ENCODE data around the gene AFF1. TPM values are rescaled to one million over a fixed set of nuclear protein-coding genes. Genes with fewer than 3 reads are reported as not detected.
"Not testable (repeated sequence)": the region's sequence is repeated elsewhere in the genome, so short reads cannot be mapped to it uniquely, and the experiment has no call there.

AFF1 gene
- total RNA-seq, 3 donors from 2014 or later, result 67.2 to 80.5 (median 70.5) TPM

DNA sequence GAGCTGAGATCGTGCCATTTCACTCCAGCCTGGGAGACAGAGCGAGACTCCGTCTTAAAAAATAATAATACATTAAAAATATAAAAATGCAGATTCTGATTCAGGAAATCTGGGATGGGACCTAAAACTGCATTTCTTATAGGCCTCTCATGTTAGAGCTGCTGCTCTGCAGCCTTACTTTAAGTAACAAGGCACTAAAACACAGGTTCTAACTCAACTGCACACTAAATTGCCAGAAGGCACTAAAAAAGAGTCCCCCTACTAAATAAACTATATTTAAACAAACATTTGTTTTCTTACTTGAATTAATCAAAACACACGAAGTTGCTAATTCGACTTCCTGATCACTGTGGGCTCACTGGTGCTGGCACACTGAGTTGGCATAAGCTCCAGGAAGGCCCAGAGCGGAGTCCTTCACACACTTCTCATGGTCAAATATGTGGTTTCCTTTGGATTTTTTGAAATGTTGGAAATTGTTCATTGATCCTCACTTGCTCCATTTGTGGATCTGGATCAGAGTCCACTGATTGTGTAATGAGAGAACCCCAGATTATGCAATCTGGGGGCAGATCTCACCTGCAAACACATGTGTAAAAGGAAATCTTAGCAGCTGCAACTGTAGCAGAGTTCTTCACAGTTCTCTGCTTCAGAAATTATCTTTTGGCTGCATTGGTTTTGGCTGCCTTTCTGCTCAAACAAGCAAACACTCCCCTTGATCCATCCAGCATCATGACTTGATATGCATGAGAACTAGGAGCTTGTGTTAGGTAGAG lies 59.3 kb downstream of the AFF1 start:
- intact Hi-C loops (cut with DNase I; ENCODE audit: low total_unique reads), result no loop called here
- peak overlapping the region; percentile 22 to 67 for H3K27ac ChIP-seq

DNA sequence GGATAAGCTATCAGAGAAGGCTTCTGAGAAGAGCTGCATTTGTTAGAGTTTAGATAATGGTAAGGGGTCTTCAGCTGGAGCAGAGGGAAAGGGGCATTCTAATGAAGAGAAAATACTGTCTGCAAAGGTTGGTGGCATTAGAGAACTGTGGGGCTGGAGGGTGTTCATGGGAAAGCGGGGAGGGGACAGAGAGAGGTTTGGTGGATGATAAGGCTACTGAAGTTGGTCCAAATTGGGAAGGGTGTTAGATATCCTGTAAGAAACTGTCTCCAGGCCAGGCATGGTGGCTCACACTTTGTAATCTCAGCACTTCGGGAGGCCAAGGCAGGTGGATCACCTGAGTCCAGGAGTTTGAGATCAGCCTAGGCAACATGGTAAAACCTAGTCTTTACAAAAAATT lies 59.9 kb downstream of the AFF1 start:
- no peaks in the 10 kb centered on the region for H3K36me3 ChIP-seq
- no peak overlapping the region for H3K27ac ChIP-seq
- TF ChIP-seq POLR2A (IDR thresholded peaks at IDR 0.05), result no peak
- TF ChIP-seq, protein P1, sequence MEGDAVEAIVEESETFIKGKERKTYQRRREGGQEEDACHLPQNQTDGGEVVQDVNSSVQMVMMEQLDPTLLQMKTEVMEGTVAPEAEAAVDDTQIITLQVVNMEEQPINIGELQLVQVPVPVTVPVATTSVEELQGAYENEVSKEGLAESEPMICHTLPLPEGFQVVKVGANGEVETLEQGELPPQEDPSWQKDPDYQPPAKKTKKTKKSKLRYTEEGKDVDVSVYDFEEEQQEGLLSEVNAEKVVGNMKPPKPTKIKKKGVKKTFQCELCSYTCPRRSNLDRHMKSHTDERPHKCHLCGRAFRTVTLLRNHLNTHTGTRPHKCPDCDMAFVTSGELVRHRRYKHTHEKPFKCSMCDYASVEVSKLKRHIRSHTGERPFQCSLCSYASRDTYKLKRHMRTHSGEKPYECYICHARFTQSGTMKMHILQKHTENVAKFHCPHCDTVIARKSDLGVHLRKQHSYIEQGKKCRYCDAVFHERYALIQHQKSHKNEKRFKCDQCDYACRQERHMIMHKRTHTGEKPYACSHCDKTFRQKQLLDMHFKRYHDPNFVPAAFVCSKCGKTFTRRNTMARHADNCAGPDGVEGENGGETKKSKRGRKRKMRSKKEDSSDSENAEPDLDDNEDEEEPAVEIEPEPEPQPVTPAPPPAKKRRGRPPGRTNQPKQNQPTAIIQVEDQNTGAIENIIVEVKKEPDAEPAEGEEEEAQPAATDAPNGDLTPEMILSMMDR (IDR thresholded peaks at IDR 0.05), result no peak
- no peak for TF ChIP-seq POLR2AphosphoS5 (IDR thresholded peaks at IDR 0.05)
- DNase-seq (ENCODE audit: low spot score in 2 of 2), result no peak
- no peaks in the 10 kb centered on the region for H3K4me1 ChIP-seq
- no peaks in the 10 kb centered on the region for H3K9me3 ChIP-seq
- H3K27me3 ChIP-seq, result no peaks in the 10 kb centered on the region
- intact Hi-C loops (cut with DNase I; ENCODE audit: low total_unique reads), result no loop called here
- H3K4me3 ChIP-seq, result no peak overlapping the region

More for the DNA sequence above, 59.3 kb downstream of the AFF1 start:
- Histone ChIP-seq H3K4me3 (no peak overlapping the region), H3K36me3 (no peaks in the 10 kb centered on the region), H3K27me3 (no peaks in the 10 kb centered on the region), H3K9me3 (no peaks in the 10 kb centered on the region), H3K4me1 (no peaks in the 10 kb centered on the region)
- no peak for DNase-seq (ENCODE audit: low spot score in 2 of 2)
- TF ChIP-seq, protein P1 (IDR thresholded peaks at IDR 0.05), result no peak
- TF ChIP-seq POLR2A (IDR thresholded peaks at IDR 0.05) (no peak), POLR2AphosphoS5 (IDR thresholded peaks at IDR 0.05) (no peak)

DNA sequence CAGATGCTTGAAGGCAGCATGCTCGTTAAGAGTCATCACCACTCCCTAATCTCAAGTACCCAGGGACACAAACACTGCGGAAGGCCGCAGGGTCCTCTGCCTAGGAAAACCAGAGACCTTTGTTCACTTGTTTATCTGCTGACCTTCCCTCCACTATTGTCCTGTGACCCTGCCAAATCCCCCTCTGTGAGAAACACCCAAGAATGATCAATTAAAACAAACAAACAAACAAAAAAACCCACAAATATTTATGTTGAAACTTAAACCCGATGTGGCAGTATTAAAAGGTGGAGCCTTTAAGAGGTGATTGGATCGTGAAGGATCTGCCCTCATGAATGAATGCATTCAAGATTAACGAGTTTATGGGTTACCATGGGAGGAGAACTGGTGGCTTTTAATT lies 61.7 kb downstream of the AFF1 start:
- H3K4me3 ChIP-seq; H3K9me3 ChIP-seq; H3K36me3 ChIP-seq; H3K4me1 ChIP-seq; intact Hi-C loops (cut with DNase I; ENCODE audit: low total_unique reads); H3K27ac ChIP-seq; H3K27me3 ChIP-seq; DNase-seq (ENCODE audit: low spot score in 2 of 2): not testable (repeated sequence)

DNA sequence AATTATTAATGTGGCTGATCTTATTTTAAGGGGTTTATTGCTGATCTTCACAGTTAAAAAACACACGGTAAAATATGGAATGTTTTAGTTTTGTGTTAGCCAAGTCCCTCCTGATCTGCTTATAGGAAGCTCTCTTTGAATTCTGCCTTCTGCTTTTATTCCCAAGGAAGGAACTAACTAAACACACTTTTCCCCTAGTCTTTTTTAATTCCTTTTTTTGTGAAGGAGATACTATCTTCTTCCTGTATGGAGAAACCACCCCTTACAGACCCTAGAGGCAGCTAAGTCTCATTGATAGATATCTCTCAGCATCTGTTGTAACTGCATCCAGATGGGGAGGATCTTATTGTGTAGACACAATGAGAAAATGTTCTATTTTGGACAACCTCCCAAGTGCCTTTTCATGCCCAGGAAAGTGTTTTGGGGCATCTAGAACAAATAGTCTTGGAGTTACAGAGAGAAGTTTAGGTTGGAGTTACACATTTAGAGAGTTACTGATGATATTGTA lies 64.4 kb downstream of the AFF1 start:
- Histone ChIP-seq H3K27me3 (no peaks in the 10 kb centered on the region), H3K4me1 (no peaks in the 10 kb centered on the region), H3K36me3 (no peaks in the 10 kb centered on the region), H3K9me3 (no peaks in the 10 kb centered on the region), H3K4me3 (no peak overlapping the region), H3K27ac (peak overlapping the region; percentile 26 to 33)
- intact Hi-C loops (cut with DNase I; ENCODE audit: low total_unique reads), result no loop called here
- no peak for DNase-seq (ENCODE audit: low spot score in 2 of 2)
- TF ChIP-seq POLR2AphosphoS5 (IDR thresholded peaks at IDR 0.05) (no peak), POLR2A (IDR thresholded peaks at IDR 0.05) (no peak)
- TF ChIP-seq, protein P1 (IDR thresholded peaks at IDR 0.05), result no peak

DNA sequence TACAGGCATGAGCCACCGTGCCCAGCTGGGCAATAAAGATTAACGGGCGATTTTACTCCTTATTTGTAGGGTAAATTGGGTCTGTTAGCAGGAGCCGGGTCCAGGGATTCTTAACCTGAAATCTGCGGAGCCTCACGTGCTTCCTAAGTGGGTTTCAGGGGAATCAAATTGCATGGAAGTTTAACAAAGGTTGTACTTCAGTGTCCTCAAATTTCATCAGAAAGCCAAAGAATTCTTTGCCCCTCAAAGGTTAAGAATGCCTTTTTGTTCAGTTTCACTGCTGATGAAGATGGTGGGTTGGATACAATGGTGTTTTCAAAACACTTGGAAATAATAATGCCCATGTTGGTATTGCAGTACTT lies 67.9 kb downstream of the AFF1 start:
- no peak overlapping the region for H3K27ac ChIP-seq
- no peaks in the 10 kb centered on the region for H3K9me3 ChIP-seq
- H3K4me3 ChIP-seq, result no peak overlapping the region
- H3K27me3 ChIP-seq, result no peaks in the 10 kb centered on the region
- no peak for DNase-seq (ENCODE audit: low spot score in 2 of 2)
- peaks cover 0 to 4% of the 10 kb centered on the region in 2 donors for H3K4me1 ChIP-seq
- H3K36me3 ChIP-seq, result no peaks in the 10 kb centered on the region
- TF ChIP-seq POLR2AphosphoS5 (IDR thresholded peaks at IDR 0.05), result no peak
- intact Hi-C loops (cut with DNase I; ENCODE audit: low total_unique reads), result no loop called here

DNA sequence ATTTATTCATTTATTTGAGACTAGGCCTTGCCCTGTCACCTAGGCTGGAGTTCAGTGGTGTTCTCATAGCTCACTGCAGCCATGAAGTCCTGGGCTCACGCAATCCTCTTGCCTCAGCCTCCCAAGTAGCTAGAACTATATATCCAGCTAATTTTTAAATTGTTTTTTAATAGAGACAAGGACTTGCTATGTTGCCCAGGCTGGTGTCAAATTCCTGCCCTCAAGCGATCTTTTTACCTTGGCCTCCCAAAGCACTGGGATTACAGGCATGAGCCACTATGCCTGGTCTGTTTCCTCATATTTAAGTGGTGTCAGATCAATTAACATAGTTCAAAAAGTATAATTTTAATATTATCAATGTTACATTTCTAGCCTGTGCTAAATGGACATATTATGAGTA lies 68.5 kb downstream of the AFF1 start:
- no peak overlapping the region for H3K4me3 ChIP-seq
- no peaks in the 10 kb centered on the region for H3K9me3 ChIP-seq
- no peak for DNase-seq (ENCODE audit: low spot score in 2 of 2)
- H3K4me1 ChIP-seq, result peaks cover 0 to 4% of the 10 kb centered on the region in 2 donors
- H3K27me3 ChIP-seq, result no peaks in the 10 kb centered on the region
- intact Hi-C loops (cut with DNase I; ENCODE audit: low total_unique reads), result no loop called here
- no peak overlapping the region for H3K27ac ChIP-seq
- no peak for TF ChIP-seq POLR2A (IDR thresholded peaks at IDR 0.05)
- TF ChIP-seq, protein P1 (IDR thresholded peaks at IDR 0.05), result no peak
- no peak for TF ChIP-seq POLR2AphosphoS5 (IDR thresholded peaks at IDR 0.05)
- H3K36me3 ChIP-seq, result no peaks in the 10 kb centered on the region
